Stimulated activated CD4-positive, alpha-beta T cell treated with anti-CD3 and anti-CD28 coated beads, Interleukin-1b, Interleukin-23, amount 100 ng/mL, for 48 hours (primary cell): ENCODE measurements around the gene SOX10.
"Not testable (repeated sequence)": the region's sequence is repeated elsewhere in the genome, so short reads cannot be mapped to it uniquely, and the experiment has no call there.

Experiments
- DNase-seq: peaks from one replicate; pipeline ENCODE4 v3.0.0-alpha.2; 2020

SOX10 gene

GRCh38 chr22:37985751-37986281, 1.5 kb upstream of the SOX10 start:
- DNase-seq, result no peak

- DNase-seq, result no peak
These were observed 763 bp upstream of the SOX10 start for GRCh38 chr22:37985050-37985585.

DNA sequence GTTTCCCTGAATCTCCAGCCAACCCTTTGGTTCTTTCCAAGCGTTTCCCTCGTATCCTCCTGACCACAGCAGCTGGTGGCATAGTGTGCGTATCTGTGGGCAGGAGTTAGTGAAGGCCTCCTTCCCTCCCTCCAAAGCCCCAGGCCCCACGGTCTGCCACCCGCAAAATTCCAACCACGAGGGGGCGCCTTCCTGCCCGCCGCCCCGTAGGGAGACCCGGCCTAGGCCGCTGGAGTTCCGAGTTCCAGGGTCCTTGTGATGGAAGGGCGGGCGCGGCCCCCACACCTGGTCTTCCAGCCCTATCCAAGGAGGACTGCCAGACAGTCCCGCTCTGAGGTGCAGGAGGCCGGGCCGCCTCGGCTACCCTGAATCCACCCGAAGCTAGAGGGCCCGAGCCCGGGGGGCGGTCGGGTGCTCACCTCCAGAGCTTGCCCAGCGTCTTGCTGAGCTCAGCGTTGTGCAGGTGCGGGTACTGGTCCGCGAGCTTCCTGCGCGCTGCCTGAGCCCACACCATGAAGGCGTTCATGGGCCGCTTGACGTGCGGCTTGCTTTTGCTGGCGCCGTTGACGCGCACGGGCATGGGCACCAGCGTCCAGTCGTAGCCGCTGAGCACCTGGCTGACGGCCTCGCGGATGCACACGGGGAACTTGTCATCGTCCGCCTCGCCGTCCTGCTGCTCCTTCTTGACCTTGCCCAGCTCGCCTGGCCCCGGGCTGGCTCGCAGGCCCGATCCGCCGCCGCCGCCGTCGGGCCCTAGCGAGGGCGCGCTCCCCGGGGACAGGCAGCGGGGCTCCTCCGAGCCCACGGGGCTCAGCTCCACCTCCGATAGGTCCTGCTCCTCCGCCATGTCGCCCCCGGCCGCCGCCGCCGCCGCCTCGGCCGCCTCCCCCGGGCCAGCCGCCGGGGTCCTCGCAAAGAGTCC, 1.2 kb downstream of the SOX10 start:
- no peak for DNase-seq

GRCh38 chr22:37982151-37982785, 2.1 kb downstream of the SOX10 start:
- no peak for DNase-seq

DNA sequence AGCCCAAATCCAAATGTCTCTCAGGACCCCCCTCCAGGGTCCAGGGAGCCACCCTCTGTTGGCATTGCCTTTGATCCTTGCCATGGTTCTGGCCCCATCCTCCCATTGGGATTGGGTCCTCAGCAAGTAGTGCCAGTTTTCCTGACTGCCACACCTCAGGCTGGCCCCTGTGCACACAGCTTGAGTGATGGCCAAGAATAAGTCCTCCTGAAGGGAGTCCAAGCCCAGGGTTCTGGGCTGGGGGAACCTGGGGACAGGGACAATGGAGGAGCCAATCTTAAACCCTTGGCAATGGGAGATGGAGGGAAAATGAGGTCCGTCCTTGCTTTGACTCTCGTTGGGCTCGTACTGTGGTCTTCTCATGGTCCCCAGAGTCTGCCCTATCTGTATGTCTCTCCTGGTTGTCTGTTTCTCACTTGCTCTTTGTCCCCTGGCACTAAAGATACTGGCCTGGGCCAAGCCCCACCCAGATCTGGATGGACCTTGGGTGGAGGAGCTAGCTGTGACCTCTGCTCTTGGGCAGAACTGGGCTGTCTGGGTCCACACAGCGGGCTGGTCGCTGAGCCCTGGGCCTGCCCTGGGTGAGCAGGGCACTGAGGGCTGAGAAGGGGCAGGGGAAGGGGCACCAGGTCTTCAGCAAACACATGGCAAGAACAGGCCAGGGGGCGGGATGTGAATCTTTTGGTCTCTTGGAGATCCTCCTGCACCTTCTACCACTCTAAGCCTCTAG, 2.9 kb downstream of the SOX10 start:
- no peak for DNase-seq

GRCh38 chr22:37979782-37980181, 4.6 kb downstream of the SOX10 start:
- DNase-seq, result no peak

- DNase-seq, result no peak
These were observed 7.8 kb downstream of the SOX10 start for GRCh38 chr22:37976547-37976946.

- DNase-seq, result not testable (repeated sequence)
These were observed 8.3 kb downstream of the SOX10 start for GRCh38 chr22:37976022-37976421.

- no peak for DNase-seq
These were observed 9.2 kb downstream of the SOX10 start for GRCh38 chr22:37975153-37975552.

DNA sequence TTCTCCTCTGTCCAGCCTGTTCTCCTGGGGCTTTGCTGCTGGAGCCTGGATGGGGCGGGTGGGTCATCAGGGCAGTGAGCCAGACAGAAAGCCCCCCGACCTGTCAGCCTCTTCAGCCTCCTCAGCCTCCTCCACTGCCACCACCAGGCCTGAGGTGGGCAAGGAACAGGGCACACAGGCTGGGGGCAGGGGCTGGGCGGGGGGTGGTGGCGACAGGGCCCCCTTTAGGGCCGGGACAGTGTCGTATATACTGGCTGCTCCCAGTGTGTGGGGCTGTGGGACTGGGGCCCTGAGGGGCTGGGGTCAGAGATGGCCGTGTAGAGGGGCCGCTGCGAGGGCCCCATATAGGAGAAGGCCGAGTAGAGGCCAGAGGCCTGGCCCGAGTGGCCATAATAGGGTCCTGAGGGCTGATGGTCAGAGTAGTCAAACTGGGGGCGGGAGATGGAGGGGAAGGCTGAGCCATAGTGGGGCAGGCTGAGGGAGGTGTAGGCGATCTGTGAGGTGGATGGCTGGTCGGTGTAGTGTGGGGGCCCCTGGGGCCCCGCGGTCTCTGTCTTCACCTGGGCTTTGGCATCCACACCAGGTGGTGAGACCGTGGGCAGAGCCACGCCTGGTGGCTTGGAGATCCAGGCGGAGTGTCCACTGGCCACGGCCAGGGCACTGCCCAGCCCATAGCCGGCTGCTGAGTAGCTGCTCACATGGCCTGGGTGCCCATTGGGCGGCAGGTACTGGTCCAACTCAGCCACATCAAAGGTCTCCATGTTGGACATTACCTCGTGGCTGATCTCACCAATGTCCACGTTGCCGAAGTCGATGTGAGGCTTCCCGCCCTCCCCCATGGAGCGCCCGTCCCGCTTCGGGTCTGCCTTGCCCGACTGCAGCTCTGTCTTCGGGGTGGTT, 10.8 kb downstream of the SOX10 start:
- no peak for DNase-seq

GRCh38 chr22:37972527-37972926, 11.8 kb downstream of the SOX10 start:
- DNase-seq, result no peak

- DNase-seq, result no peak
These were observed 12.6 kb downstream of the SOX10 start for GRCh38 chr22:37971475-37972434.

- no peak for DNase-seq
These were observed 13.5 kb downstream of the SOX10 start for GRCh38 chr22:37970864-37971263.

DNA sequence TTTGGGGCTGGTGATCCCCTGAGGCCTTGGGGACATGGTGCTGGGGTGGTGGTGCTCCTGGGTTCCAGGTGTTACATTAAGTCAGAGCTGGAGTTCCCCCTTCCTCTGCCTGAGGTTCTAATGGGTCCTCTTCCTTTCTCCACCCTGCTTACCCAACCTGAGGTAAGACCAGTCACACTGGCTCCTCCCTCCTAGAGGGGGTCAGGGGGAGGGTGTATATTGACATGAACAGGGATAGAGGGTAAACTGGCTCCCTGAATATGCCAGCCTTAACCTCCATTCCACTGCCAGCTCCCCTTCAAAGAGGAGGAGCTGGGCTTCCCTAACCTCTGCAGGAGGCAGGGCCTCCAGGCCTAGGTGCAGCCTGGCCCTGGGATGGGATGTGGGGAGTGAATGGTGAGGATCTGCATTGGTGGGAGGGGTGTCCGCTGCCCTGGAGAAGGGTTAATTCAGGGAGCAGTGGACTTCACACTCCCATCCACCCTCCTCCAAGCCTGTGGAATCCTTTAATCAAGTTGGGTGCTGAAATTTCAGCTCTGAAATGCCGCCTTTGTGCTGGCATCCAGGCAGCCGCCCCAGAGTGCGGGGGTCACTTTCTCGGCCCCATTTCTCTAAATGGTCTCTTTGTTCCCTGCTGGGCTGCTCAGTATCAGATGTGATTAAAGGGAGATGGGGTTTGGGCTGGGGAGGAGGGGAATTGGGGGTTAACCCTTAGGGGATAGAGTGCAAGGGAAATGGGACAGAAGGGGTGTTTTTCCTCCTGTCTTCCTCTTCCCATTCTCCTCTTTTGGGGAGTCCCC, 15.7 kb downstream of the SOX10 start:
- DNase-seq, result no peak

DNA sequence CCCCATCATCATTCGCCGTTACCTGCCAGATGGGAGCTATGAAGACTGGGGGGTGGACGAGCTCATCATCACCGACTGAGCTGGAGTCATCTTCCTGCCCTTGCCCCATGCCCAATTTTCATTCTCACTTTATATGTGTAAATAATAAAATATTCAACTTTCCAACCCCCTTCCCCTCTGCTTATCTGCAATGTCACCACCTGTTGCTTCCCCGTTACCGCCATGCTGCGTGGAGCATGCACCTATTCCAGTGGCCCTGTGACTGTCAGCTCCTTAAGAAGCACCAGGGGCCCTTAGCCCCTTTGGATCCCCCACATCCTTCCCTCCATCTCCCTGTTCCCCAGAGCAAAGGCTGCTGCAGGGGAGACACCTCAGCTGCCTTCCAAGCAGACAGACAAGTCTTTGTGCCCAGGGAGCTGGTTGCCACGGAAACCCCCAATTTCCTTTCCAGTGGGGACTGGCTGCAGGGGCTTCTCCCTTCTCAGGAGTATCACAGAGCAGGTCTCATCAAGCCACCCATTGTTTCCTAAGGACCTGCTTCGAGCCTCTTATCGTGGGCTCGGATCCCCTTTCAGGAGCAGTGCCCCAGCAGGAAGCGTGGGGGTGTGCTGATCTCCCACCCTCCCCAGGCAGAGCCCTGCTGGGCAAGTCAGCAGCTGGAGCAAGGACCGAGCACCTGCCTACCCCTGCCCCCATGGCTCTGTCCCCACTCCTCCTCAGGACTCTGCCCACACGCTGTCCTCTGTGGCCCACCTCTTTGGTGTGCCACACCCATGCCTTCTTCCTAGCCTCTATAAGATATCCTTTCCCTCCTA, 16.5 kb downstream of the SOX10 start:
- DNase-seq, result no peak

DNA sequence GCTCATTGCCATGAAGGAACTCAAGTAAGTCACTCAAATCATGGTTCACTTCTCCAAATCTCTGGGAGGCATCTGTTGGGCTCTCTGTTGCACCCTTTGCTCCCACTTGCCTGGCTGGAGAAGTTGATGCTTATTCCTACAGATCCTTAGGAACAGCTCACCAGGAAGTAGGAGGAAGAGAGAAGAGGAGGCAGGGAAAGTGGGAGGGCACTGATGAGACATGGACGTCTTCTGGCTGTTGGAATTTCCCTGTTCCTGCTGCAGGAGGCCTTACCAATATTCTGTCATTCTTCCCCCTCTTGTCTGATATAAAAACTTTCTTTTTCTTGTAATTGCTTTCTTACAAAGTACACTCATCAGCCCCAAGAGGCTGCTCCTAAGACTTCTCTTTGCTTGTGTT, 17.2 kb downstream of the SOX10 start:
- no peak for DNase-seq

DNA sequence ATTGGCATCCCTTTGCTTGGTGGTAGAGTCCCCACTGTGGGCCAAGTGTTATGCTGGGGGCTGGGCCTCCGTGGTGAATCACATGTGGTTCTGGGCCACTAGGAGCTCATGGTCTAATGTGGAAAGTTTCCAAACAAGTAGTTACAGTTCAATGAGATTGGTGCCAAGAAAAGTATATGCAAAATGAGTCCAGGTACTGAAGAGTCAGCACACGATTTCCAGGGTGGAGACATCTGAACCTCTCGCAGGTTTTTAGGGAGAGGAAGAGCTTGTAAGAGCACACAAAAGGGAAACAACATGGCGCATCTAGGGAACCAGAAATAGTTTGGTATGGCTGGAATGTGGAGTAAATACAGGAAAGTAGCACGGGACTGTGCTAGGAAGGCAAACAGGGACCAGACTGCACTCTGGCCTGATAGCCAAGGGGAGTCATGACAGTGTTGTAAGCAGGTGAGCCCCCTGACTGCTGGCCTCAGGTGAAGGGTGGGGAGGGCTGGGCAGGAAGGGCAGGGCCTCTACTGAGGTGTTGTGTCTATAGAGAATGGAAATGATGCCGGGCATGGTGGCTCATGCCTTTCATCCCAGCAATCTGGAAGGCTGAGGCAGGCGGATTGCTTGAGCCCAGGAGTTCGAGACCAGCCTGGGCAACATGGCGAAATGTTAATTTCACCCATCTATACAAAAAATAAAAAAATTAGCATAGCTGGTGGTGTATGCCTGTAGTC, 18.3 kb downstream of the SOX10 start:
- DNase-seq, result no peak

DNA sequence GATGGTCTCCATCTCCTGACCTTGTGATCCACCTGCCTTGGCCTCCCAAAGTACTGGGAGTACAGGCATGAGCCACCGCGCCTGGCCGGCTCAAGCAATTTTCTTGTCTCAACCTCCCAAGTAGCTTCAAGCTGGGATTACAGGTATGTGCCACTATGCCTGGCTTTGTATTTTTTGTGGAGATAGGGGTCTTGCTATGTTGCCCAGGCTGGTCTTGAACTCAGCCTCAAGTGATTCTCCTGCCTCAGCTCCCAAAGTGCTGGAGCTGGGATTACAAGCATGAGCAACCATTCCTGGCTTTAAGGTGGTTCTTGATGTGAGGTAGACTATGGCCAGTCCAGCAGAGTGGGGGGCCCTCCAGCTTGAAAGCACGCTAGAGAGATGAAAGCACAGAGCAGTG, 23.3 kb downstream of the SOX10 start:
- no peak for DNase-seq
